Omental fat pad (tissue), 4 donors: Measurements from ENCODE around the gene ERCC1. TPM values are rescaled to one million over a fixed set of nuclear protein-coding genes. Genes with fewer than 3 reads are reported as not detected.

Source experiments
- ATAC-seq: fragments of 150-250 bp; one replicate; pipeline ENCODE4 v1.9.1; 2016; ENCODE audit warnings: mild to moderate bottlenecking, moderate library complexity; ENCODE audit not compliant: low FRiP score
- DNase-seq: peaks from one replicate; pipeline ENCODE4 v3.0.0-alpha.2; 2019; ENCODE audit warnings: low spot score
- total RNA-seq, 4 donors: library from RNA; depleted of rRNA; stranded (reverse); fragments of >200 nt; gene quantifications; one replicate each; pipeline ENCODE4 v1.1.0, GENCODE V29; 2016
- TF ChIP-seq, protein P1 (sequence below), 3 donors: fragments of 450-650 bp; IDR thresholded peaks; one replicate each; pipeline ENCODE4 v1.5.1; 2016 to 2017; ENCODE audit warnings: antibody characterized with exemption in 3 of 3, mild to moderate bottlenecking in 3 of 3, moderate library complexity in 2 of 3

Gene ERCC1
- total RNA-seq, 4 donors from 2014 or later, result 63.7 to 93.8 (median 76.5) TPM

DNA sequence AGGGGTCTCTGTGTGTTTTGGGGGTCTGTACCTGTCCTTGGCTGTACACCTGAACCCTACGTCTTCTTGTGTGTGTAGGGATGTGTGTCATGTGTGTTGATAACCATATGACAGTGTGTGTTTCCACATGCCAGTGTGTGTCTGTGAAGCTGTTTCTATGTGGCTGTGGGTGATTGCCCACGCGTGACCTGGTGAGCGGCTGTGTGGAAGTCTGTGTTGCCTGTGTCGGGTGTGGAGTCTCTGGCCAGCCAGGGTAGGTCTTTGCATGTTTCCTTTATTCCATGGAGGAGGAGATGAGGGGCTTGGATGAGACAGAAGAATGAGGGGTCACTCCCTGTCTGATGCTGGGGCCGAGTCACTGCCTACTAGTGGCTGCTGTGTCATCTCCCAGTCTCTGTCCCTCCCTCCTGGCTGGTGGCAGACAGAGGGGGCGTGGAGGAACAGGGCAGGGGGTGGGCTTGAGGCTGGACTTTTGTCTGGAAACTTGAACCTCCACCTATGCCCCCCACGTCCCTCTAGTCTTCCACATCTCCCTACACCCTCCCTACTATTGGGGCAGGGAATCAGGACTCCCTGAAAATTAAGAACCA is 41.2 kb upstream of the ERCC1 start:
- ATAC-seq (no peak), DNase-seq (no peak)
- TF ChIP-seq, protein P1, sequence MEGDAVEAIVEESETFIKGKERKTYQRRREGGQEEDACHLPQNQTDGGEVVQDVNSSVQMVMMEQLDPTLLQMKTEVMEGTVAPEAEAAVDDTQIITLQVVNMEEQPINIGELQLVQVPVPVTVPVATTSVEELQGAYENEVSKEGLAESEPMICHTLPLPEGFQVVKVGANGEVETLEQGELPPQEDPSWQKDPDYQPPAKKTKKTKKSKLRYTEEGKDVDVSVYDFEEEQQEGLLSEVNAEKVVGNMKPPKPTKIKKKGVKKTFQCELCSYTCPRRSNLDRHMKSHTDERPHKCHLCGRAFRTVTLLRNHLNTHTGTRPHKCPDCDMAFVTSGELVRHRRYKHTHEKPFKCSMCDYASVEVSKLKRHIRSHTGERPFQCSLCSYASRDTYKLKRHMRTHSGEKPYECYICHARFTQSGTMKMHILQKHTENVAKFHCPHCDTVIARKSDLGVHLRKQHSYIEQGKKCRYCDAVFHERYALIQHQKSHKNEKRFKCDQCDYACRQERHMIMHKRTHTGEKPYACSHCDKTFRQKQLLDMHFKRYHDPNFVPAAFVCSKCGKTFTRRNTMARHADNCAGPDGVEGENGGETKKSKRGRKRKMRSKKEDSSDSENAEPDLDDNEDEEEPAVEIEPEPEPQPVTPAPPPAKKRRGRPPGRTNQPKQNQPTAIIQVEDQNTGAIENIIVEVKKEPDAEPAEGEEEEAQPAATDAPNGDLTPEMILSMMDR (IDR thresholded peaks at IDR 0.05), result no peak

DNA sequence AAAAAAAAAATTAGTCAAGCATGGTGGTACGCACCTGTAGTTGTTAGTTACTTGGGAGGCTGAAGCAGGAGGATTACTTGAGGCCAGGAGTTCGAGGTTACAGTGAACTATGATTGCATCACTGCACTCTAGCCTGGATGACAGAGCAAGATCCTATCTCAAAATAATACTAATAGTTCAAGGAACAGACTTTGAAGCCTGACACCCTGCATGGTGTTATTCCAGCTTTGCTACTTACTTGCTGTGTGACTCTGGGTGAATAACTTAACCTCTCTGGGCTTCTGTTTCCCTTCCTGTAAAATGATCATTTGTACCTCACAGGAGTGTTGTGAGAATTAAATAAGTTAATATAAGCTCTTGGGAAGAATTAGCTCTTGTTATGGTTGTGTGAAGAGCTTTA is 40.6 kb upstream of the ERCC1 start:
- TF ChIP-seq, protein P1 (IDR thresholded peaks at IDR 0.05), result no peak
- DNase-seq, result no peak
- ATAC-seq, result no peak

- TF ChIP-seq, protein P1 (IDR thresholded peaks at IDR 0.05), result no peak
- DNase-seq (no peak), ATAC-seq (no peak)
Measured at GRCh38 chr19:45463241-45463640, 39.5 kb upstream of the ERCC1 start.

- ATAC-seq (no peak), DNase-seq (no peak)
- TF ChIP-seq, protein P1 (IDR thresholded peaks at IDR 0.05), result no peak
Measured at GRCh38 chr19:45462174-45462573, 38.5 kb upstream of the ERCC1 start.

- TF ChIP-seq, protein P1 (IDR thresholded peaks at IDR 0.05), result no peak
- DNase-seq (no peak), ATAC-seq (no peak)
Measured at GRCh38 chr19:45460807-45461347, 37.2 kb upstream of the ERCC1 start.

- DNase-seq (no peak), ATAC-seq (no peak)
- TF ChIP-seq, protein P1 (IDR thresholded peaks at IDR 0.05), result no peak
Measured at GRCh38 chr19:45457776-45458175, 34.1 kb upstream of the ERCC1 start.

- DNase-seq (no peak), ATAC-seq (no peak)
- TF ChIP-seq, protein P1 (IDR thresholded peaks at IDR 0.05), result no peak
Measured at GRCh38 chr19:45456500-45456815, 32.7 kb upstream of the ERCC1 start.
